NCI-H526 treated with DMSO at 0.1 percent for 48 hours (cell line): ENCODE data around the gene CLIC4.
A peak's percentile ranks its signal among the peaks of the same experiment; 100 is the strongest.
"Not testable (repeated sequence)": the region's sequence is repeated elsewhere in the genome, so short reads cannot be mapped to it uniquely, and the experiment has no call there.

Source experiments
- DNase-seq: peaks from one replicate; lab custom pipeline; 2025; lab: John Stamatoyannopoulos, UW

The CLIC4 gene

DNA sequence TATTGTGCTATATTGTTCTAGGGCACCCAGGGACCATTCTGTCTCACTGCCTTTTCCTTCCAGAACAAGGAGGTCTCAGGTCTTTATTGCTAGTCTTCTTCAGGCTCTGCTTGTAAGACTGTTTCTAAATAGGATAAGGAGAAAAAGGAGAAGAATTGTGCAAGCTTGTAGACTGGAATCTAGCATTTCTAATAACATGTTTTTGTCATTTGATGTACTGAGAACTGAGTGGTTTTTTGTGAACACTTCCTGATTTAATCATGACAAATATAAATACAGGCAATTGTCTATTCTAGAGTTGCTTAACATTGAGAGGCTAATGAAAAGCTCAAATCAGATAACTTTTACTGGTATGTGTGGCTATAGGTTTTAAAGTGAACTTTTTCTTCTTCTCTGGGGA lies 77.6 kb downstream of the CLIC4 start:
- no peak for DNase-seq

DNA sequence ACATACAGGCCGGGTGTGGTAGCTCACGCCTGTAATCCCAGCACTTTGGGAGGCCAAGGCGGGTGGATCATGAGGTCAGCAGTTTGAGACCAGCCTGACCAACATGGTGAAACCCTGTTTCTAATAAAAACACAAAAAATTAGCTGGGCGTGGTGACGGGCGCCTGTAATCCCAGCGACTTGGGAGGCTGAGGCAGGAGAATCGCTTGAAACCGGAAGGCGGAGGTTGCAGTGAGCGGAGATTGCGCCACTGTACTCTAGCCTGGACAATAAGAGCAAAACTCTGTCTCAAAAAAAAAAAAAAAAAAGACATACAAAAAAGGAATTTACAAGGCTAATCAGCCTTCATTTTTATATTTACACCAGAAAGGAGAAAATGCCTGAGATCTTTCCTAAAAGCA lies 78.2 kb downstream of the CLIC4 start:
- not testable (repeated sequence) for DNase-seq

DNA sequence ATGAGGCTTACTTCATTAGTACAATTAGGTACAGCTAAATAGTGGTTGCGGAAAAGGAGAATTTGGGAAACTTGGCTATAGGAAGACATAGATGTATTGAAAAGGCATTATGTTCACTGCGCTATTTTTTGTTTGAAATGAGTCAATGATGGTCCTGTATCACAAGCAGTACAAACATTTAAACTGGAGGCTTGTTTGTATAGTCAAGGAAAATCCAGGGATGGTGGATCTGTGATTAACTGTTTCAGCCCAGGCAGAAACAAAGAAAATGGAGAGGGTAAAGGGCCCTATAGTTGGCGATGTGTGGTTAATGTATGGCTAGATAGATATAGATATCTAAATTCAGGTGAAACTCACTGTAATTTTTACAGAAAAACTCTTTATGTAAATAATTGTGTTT lies 79.9 kb downstream of the CLIC4 start:
- no peak for DNase-seq

DNA sequence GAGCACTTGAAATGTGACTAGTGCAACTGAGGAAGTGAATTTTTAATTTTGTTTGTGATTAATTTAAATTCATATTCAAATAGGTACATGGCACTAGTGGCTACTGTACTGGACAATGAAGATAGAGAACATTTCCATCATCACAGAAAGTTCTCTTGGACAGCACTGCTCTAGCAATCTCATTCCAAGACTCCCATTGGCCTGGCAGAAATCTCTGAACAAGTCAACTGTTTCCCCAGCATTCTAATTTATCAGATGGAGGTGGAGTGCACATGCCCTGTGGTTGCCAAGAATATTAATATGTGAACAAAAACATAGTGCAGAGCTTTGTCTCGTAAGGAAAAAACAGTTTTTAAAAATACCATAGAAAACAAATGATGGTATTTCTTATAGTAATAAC lies 81.3 kb downstream of the CLIC4 start:
- DNase-seq: no peak

DNA sequence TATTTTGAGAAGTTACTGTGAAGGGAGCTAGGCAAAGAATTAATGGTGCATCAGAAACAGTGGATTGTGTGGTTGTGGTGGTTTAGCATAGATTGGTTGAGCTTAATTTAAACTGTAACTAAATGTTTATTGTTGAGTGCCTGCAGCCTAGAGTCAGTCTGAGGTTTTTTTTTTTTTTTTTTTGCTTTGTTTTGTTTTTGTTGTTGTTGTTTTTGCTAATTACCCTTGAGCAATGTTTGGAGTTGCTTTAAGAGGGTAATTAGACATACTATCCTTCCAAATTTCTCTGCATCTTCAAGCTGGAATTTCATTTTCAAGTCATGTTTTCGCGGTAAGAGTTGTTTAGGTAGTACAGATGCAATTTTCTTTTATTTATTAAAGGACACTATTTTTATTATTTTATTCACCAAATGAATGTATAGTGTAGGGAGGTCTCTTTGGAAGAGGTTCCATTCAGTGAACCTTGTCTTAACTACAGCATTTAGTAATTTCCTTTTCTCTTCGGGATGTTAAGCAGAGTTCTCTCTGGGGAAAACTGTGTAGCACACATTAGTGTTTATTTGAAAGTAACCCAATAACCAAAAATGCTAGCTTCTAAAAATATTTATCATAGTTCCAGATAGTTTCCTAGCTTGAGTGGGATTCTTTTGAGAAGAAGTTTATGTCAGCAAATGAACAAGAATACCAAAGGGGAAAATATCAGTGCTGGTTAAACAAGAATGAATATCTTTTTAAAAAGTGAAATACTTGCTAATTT lies 82.3 kb downstream of the CLIC4 start:
- no peak for DNase-seq

DNA sequence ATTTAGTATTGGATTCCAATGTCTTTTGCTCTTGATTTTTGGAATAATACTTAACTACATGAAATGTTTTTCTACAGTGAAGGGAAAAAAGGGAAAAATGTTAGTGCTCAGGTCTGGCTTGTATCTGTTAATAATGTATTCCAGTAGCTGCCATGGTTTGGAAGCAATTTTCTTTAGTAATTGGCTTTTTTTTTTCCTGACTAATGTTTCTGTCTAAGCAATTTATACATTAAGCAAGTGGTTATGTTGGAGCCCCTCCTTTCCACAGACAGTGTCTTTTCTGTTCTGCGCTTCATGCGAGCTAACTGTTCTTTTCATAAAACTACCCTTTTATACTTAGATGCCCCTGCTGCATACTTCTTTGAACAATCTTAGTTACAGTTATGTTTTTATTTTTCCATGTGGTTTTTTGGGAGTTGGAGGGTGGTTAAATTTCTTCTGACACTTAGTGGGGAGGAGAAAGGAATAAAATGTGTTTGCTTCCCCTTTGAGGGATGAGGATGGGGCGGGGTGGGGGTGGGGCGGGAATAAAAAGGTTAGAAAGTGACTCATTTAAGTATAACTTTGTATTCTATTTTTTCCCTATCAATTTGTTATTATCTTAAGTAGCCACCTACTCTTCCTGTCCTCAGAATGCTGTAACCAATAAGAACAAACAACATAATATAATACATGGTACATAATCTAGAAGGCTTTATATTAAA lies 83.1 kb downstream of the CLIC4 start:
- DNase-seq: no peak

DNA sequence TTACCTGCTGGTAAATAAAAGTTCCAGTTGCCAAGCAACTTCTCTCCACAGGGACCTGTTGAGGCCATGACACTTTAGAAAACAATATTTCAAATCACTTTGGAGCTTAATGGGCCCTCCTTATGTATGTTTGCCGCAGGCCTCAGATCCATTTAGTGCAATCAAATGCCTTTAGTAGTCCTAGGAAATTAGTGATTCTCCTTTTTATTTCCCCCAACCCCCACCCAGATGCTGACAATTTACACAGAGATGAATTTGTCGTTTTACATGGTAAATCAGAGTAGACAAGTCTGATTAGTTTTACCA lies 83.6 kb downstream of the CLIC4 start:
- no peak for DNase-seq

DNA sequence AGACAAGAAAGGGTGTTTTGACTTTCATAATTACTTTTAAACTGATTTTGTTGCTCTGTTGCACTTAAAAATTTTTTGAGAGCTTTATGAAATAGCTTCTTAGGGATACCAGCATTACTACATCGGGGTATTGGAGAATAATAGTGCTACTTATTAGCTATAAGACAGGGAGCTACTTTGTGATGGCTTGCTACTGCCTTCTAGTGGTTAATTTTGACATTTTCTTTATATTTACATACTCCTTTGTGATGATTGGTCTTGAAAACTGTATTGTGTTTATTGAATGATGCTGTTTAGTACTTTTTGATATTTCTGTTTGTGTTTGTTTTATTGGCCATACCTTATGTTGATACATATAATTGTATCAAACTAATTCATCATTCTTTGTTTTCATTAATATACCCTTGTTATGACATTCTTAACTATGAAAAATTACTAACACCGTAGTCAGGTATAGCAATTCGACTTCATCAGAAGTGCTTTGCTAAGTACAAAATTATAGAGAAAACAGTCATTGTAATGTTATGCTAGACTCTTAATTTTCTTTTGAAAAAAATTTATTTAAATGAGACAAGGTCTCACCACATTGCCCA lies 85.5 kb downstream of the CLIC4 start:
- peak; percentile 64 for DNase-seq

DNA sequence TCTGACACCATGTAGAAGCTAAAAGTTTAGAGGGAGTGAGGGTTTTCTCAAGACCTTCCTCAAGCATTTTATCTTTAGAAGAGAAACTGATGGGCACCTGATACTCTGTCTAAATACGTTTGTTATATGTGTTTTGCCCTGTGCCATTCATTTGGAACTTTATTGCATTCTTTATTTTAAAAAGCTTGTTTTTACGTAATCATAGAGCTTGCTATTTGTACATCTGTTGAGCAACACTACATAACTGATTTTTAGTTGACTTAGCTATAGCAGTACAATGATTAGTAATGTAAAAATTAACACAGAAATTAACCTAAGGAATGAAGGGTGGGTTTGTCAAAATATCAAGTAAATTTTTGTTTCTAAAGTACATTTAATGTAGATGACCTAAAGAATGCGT lies 96.3 kb downstream of the CLIC4 start:
- no peak for DNase-seq

DNA sequence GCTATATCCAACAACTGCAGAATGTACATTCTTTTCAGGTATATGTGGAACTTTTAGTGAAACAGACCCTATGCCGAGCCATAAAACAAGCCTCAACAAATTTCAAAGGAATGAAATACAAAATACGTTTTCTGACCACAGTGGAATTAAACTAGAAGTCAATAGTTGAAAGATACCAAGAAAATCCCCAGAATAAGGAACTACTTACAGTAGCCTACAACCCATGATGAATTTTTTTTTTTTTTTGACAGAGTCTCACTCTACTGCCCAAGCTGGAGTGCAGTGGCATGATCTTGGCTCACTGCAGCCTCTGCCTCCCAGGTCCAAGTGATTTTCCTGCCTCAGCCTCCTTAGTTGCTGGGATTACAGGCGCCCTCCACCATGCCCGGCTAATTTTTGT lies 101.4 kb downstream of the CLIC4 start:
- DNase-seq: no peak

DNA sequence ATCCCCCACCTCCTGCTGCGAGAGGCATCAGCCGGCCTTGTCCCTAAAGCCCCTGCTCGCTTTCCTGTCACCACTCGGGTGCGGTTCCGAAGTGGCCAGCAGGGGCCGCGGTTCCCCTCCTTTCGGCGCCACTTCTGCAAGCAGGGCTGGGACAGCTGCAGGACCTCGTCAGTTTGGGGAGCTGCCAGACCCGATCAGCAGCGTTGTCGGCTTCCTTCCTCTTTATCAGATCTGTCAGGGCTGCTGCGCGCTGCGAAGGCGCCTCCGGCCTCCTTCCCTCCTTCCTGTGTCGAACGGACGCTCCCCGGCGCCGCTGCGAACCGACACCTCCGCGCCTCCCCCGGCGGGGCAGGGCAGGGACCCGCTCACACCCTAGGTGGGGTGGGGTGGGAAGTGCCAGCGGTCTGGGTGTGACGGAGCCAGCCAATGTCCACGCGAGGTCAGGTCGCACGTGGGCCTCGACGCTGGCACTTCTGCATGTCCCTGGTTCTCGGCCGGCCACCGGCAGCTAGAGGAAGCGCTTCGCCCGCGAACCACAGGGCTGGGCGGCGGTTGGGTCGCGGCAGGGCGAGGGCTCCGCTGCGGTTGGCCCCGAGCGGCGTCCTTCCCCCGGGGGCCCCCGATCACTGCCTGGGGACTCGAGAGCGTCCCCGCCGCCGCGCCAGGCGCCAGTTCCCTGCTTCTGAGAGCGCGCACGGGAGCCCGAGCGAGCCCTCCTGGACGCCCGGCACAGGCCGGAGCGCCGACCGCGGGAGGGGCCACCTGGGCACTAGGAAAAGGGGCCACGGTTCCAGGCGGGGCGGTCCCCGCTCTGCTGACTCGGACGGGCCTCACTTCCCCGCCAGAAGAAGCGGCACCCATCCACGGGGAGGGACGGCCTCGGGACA lies 103.0 kb downstream of the CLIC4 start:
- DNase-seq: peak; percentile 82

DNA sequence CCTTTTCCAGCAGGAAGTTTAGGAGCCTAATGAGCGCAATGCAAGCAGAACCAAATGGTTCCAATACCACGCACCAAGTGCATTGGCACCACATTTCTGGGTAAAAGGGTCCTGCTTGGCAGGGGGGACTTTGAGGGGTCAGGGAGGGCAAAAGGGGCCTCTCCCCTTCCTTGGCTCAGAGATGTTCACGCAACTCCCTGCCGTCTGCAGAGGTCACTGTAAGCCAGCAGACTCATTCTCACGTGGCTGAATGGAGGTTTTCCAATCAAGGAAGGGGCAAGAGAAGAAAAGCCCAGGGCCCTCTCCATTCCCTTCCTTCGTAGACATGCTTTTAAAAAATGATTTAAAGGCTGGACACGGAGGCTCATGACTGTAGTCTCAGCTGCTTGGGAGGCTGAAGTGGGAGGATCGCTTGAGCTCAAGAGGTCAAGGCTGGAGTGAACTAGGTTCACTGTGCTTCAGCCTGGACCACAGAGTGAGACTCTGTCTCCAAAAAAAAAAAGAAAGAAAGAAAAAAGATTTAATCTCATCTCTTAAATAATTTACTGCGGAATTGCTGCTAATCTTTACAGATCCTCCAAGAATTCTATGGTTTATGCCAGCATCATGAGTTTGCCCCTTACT lies 104.5 kb downstream of the CLIC4 start:
- peak; percentile 9 for DNase-seq

DNA sequence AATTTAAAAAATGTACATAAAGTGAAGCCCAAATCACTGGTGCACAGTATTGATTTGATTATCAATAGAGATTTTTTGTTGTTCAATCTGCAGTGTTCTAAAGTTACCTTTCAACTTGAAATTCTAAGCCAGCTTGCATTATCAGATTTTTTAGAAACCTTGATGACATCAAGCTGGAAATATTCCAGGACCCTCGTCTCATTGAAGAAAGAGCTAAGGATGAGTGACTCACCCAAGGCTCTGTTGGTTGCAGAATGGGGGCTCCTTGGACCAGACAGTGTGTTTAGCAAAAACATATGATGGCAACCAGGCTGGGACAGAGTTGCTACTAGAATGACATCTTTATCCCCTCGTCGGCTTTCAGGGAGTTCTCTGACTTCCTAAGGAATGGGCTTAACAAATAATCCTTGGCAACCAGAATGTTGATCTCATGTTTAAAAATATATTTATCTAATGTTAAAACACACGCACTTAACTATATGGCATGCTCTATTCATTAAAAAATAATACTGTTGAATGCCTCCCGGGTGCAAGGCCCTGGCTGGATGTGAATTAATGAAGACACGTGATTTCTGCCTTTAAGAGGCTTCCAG lies 105.2 kb downstream of the CLIC4 start:
- DNase-seq: no peak

DNA sequence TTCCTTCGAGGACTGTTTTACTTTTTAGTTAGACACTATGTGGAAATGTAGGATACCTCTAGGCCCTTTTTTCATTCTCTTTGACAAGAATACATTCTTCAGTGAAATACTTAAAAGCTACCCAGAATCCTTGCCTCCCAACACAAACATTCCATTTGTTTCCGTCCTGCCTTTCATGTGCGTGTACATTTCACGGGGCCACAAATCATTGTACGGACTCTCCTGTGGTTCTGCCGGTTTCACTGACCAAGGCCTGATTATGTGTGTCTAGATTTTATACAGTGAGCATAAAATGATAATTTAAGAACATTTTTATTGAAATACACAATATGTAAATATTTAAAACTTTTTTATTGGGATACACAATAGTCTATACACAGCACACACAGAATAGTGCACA lies 108.4 kb downstream of the CLIC4 start:
- no peak for DNase-seq

DNA sequence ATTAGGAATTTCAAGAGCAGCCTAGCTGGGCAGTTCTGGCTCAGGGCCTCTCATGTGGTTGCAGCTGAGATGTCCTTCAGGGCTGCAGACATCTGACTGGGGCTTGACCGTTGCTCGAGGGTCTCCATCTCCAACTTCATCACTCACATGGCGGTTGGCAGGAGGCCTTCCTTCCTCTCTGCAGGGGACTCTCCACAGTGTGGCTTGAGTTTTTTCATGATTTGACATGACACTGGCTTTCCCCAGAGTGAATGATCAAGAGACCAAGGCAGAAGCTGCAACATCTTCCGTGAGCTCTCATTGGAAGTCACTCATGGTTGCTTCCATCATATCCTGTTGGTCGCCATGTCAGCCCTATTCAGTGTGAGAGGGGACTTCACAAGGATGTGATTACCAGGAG lies 110.2 kb downstream of the CLIC4 start:
- DNase-seq: no peak

DNA sequence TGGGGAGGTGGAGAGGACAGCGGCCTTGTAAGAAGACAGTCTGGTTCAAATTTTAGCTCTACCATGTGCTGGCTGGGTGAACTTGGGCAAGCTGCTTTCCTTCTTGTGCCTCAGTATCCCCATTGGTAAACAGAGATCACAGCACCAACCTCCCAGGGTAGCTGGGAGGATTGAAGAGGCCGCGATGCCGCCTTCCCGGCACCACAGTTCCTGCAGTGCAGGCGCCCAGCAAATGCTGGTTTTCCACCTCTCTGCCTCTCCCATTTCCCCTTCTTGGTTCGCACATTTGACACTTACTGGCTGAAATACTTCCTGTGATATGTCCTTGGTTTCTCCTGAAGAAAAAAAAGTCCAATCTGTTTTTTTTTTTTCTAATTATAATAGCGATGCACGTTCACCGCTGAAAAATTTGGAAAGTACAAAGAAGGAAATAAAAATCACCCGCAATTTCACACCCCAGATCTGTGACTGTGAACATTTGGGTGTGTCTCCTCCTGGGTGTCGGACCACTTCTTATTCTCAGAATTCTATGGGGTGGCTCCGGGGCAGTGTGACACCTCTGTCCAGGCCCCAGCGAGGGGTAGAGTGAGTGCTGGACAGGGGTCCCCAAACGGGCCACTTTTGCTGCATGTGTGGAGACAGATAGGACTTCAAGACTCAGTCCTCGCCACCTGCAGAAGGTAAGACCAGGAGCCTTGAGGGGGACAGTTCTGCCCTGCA lies 111.7 kb downstream of the CLIC4 start:
- no peak for DNase-seq

DNA sequence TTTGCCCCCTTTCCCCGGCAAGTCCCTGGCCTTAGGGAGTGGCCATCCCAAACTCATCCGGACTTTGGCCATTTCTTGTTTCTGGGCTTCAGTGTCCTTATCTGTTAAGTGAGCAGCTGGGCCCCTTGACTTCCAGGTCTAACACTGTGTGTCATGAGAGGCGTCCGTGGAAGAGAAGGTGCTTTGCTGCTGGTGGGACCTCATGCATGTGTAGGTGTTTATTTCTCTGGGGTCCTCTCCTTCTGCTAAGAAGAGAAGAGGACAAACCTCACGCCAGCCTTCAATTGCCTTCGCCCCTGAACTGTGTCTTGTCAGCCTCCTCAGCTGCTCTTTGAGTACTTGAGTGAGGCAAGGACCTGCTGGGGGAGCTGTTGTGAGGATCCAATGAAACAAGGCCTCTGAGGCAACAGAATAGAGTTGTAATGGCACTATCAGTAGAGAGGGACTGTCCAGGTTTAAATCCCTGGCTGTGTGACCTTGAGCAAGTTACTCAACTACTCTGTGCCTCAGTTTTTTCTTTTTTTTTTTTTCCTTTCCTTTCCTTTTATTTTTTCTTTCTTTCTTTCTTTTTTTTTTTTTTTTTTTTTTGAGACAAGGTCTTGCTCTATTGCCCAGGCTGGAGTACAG lies 112.4 kb downstream of the CLIC4 start:
- no peak for DNase-seq

DNA sequence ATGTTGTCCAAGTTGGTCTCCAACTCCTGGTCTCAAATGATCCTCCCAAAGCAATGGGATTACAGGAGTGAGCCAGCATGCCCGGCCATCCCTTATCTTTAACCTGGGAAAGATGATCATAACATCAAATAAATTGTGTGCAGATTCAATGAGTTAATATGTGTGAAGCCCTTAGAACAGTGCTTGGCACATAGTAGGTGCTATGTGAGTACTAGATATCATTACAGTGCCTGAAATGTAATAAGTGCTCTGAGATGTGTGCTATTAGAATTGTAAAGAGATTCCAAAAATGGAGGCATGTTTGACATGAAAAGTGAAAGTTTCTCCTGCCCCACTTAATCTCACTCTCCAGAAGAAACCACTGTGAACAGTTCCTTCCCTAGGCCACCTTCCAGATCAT lies 113.0 kb downstream of the CLIC4 start:
- no peak for DNase-seq

DNA sequence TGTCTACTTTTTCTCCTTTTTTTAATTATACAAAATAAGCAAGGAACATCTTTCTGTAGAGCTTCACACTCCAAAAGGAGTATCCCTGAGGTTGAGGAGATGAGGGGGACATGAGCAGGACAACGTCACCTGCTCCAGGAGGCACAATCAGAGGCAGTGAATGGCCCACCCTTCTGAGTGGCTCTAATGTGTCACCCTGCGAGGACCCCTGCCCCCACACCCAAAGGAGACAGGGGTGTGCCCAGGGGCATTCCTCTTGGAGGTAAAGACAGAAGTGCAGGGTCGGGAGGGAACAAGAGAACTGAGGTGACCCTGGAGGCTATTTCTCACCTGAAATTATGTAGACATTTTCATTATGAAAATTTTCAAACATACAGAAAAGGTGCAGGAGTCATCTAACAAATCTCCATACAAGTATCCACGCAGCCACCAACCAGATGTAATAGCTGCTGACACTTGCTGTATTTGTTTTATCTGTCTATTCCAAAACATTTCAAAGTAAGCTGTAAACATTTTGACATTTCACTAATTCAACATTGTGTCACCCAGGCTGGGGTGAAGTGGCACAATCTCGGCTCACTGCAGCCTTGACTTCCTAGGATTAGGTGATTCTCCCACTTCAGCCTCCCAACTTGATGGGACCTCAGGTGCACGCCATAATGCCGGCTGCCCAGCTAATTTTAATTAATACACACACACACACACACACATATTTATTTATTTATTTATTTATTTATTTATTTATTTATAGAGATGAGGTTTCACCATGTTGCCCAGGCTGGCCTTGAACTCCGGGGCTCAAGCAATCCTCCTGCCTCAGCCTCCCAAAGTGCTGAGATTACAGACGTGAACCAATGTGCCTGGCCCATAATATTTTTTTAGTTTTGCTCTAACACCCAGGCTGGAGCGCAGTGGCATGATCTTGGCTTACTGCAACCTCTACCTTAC lies 114.1 kb downstream of the CLIC4 start:
- DNase-seq: no peak
